Anterior cingulate cortex (tissue), 58 donors: ENCODE results near the gene CAB39L.

ENCODE experiments used
- DNase-seq, 58 donors: peaks; one replicate each; lab custom pipeline; 2025; lab: John Stamatoyannopoulos, UW

Gene CAB39L

DNA sequence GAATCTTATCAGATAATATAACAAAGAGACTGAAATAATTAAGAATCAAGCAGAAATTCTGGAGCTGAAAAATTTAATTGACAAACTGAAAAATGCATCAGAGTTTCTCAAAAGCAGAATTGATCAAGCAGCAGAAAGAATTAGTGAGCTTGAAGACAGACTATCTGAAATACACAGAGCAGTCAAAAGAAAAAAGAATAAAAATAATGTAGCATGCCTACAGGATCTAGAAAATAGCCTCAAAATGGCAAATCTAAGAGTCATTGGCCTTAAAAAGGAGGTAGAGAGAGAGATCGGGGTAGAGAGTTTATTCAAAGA lies 39.2 kb downstream of the CAB39L start:
- DNase-seq = no peak

- DNase-seq = no peak
These were observed 39.7 kb downstream of the CAB39L start for GRCh38 chr13:49403996-49404702.

DNA sequence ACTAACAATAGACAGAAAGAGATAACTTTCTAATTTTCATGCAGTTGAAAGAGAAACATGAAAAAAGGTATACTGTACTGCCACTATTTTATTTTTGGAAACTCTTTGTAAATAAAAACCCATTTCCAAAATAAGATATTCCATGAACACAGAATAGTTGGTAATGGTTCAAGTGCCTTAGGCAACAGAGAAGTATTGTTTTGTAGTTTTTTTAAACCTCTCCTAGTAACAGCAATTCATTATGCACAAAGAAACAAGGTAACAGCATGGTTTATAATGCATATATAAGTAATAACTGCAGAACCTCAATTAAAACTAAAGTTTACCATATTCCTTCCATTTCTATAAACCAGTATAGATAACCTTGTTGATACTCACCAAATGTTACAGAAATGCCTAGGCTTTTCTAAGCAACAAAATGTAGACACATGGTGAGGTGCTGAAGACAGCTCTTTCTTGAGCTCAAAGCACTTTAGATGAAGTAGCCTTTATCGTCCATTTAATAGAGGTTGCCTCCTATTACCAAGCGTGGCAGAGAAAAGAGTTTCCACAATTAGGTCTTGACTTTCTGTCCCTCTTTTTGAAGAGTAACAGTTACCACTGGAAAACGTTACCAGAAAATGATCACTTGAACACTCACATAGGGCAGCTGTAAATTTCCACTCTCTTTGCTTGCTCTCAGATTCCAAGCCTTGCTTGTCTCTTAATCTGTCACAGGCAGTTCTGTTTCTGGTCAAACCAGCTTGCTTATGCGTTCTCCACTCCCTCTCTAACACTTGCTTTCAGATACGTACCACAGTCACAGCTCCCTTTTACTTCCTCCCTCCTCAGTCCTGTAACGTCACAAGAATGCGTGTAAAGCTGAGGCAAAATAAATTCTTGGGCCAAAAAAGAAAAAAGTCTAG lies 42.9 kb downstream of the CAB39L start:
- peak in 27 of 58 donors; percentile 2 to 76 (median 17) for DNase-seq

DNA sequence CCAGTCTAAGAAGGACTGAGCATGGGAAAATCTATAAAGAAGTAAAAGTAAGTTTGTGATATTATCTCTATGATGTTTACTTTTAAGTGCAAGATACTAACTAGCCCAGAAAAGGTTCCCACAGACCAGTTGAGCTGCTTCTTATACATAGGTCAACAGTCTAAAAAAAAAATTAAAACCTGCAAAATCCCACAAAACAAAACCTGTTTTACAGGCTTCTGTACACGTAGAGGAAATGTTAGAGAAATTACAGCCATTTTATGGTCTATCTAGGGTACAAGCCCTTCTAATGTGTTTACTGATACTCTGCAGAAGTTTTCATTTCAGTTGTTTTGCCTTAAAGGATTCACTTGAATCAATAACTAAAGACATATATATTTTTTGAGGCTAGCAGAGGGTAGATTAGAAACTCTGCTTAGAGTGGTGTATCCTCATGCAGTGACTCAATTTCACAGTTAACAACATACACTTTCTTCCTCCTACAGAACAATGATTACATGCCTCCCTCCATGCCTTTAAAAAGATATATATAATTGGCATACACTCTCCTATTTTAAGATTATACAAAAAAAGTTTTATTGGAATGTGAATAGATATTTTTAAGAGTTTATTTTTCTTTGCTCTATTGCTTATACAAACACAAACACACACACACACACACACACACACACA lies 43.9 kb downstream of the CAB39L start:
- DNase-seq = no peak

DNA sequence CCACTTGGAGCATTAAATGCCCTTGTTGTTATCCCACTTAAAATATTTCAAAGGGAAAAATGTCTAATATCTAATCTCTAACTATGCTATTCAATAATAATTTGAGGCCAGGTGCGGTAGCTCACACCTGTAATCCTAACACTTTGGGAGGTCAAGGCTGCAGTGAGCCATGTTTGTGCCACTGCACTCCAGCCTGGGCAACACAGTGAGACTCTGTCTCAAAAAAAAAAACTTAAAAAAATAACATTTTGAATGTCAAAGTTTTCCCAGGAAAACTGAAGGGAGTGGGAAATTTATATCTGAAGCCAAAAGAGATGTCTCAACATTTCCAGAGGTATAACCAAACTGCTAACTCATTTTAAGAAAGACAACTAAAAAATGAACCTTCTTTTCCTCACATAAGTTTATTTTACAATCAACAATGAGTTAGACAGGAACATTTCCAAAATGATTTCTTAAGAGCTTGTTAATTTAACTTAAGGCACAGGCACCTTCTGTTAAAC lies 47.9 kb downstream of the CAB39L start:
- DNase-seq = no peak

DNA sequence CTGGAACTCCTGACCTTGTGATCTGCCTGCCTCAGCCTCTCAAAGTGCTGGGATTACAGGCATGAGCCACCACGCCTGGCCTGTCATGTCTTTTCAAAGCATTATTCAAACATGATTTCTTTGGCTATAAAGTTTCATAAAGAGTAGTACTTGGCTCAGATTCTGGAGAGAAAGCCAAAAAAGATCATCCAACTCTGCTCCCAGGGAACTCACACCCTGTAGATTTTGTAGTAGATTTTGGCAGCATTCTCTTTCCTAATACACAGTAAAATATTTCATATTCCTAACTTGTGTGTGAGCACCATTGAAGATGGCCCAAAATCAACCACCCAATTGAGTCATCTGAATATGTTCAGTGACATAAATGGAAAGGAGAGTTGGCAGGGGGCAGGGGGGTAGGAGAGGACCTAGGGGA lies 48.4 kb downstream of the CAB39L start:
- DNase-seq = no peak

DNA sequence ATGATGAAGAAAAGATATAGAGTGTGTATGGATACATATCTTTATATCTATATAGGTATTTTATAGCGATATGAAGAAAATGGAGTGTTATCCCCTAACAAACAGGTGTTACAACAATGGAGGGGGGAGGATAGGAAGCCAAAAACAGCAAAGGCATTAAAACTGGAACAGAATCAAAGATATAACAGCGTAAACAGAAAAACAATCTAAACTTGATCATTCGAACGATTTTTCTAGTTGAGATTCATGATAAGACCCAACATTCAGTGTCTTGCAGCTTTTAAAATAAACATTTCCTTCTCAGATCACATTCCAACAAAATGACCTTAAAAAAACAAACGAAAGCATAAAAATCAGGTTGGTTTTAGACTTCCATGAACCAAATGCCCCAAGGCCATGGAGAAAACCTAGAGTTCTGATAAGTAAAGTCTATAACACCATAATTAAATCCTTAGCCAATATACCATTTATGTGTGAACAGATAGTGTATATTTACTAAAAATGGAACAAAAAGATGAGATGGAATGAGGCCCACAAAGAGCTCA lies 55.7 kb downstream of the CAB39L start:
- DNase-seq = no peak

GRCh38 chr13:49386664-49387063 lies 57.2 kb downstream of the CAB39L start:
- no peak for DNase-seq

- no peak for DNase-seq
These were observed 67.7 kb downstream of the CAB39L start for GRCh38 chr13:49376121-49376520.

DNA sequence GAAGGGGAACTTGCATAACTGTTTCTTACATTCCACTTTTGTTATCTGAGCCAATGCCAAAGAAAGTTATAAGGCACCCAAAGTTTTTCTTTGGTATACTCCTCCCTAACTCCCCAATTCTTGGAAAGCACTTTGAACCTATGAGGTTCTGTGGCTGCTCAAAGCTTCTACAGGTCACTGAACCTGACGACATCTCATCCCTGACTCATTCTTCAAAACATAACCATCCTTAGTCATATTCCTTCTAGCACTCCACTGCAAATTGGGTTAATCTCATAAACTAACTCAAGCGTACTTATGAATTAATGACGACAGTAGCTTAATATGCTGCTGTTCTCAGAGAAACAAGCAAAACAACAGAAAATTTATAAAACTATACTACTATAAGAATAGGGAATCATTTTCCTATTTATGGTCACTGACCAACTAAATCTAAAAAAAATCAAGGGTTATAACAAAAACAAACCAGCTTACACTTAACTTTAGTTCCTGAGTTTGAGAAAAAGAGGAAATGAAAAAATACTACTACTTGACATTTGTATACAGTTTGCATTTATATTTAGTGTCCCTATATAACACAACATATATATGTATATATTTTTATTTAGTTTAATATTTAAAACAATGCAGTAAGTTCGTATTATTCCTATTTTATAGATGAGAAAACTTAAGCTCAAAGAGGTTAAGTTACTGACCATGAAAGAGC lies 69.1 kb downstream of the CAB39L start:
- no peak for DNase-seq

DNA sequence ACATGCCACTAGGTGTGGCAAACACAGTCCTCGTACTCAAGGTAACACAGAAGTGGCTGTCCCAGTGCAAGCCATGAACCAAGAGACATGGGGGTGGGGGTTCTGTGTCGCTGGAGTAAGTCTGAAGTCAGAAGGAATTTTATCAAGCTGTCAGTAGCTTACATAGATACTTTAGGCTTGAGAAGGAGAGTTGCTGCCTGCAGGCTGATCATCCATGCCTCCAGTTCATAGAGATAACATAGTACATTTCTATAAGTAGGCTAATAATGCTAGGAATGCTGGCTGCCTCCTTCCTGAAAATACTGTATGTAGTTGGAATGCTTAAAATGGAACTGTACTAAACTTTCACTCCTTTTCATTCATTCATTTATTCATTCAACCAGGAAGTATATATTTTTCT lies 70.1 kb downstream of the CAB39L start:
- DNase-seq = no peak

GRCh38 chr13:49371943-49372613 lies 71.8 kb downstream of the CAB39L start:
- no peak for DNase-seq

DNA sequence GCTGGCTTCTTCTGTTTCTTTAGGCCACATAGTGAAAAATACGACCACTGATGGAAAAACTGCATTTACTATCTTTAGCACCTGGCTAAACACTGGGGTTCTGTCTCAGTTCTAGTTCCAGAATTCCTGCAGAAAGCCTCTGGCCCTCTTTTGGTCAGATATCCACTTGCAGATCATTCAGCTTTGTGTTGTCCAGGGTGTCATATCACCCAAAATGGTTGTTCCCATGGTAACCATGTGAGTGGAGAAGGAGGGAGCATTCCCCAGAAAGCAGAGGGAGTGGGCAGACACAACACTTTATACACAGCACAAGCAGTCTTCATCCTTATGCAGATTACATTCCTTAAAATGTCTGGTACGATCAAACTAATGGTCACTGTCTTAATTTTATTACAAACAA lies 73.5 kb downstream of the CAB39L start:
- peak in 5 of 58 donors; percentile 14 to 44 (median 28) for DNase-seq

GRCh38 chr13:49369866-49370265 lies 74.0 kb downstream of the CAB39L start:
- DNase-seq = peak in 5 of 58 donors; percentile 0 to 14 (median 8)

GRCh38 chr13:49368688-49369087 lies 75.2 kb downstream of the CAB39L start:
- DNase-seq = no peak

DNA sequence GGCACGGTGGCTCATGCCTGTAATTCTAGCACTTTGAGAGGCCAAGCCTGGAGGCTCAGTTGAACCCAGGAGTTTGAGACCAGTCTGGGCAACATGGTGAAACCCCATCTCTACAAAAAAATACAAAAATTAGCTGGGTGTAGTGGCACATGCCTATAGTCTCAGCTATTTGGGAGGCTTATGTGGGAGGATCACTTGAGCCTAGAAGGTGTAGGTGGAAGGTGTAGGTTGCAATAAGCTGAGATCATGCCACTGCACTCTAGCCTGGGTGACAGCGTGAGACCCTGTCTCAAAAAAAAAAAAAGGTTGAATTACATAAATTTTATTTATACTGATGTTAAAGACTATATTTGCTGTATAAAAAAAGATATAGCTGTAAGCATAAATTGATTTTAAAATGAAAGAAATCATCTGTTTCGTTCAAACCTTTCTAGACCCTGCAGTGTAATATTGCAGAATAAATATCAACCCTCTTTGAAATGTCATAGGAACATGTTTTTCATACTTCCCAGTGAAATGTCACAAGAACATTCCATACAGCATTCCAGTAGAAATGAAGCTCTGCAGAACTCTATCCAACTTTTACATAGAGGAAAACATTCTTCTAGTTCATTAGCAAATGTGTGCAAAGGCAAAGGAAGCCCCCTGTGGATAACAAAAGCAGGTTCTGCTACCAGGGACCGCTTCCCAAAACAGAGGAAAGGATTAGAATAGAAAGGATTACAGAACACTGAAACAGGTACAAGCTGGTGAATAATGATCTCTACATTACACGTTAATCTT lies 76.0 kb downstream of the CAB39L start:
- no peak for DNase-seq

DNA sequence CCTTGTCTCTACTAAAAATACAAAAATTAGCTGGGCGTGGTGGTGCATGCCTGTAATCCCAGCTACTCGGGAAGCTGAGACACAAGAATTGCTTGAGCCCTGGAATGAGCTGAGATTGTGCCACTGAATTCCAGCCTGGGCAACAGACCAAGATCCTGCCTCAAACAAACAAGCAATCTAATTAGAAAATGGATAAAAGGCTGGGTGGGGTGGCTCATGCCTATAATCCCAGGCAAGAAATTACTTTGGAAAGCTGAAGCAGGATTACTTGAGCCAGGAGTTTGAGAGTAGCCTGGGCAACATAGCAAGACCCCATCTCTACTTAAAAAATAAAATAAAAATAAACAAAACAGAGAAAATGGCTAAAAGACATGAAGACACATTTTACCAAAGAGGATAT lies 77.0 kb downstream of the CAB39L start:
- DNase-seq = no peak

DNA sequence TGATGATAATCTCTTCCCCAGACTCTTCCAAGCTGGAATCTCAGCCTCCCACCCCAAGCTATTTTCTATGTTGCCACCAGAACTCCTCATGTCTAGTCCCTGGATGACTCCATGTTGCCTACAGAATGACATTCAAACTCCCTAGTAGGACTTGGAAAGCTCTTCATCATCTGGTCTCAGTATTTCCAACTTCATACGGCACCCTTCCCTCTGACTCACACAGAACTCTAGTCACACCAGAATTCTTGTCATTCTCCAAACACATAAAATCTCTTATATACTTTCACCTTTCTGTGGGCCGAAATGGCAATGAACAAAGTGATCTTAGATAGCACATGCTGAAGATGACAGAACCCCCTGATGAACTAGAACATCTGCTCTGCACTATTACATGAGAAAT lies 86.2 kb downstream of the CAB39L start:
- DNase-seq = no peak

DNA sequence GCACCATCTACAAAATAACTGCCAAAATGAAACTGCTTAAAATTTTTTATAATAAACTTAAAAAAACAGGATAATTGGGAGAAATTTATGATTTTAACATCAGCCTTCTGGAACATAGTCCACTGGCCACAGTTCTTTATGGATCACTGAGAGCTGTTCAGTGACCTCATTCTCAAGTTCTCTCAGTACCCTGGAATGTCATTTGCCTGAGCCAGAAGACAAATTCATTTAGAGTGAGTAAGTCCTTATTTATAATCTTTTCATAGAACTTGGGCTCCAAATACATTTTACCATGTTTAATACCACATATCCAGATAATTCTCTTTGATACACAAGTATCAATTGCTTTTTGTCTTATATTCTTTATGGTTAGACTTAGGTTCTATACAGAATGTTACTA lies 87.6 kb downstream of the CAB39L start:
- no peak for DNase-seq
